PC-9 (cell line): Measurements from ENCODE around the gene ANP32B. TPM values are rescaled to one million over a fixed set of nuclear protein-coding genes. Genes with fewer than 3 reads are reported as not detected.

Source experiments
- BruUV-seq: library from RNA; stranded (reverse); fragments of 400-500 nt; replicated peaks from 2 replicates; lab custom pipeline; 2021; lab: Mats Ljungman, UMichigan
- CTCF ChIA-PET: fragments of 300-600 bp; sonication (Branson Sonifier 250); formaldehyde crosslinking; loops from one replicate; lab custom pipeline; 2022; ENCODE audit warnings: antibody characterized with exemption; lab: Charles Lee
- POLR2A ChIA-PET: fragments of 300-600 bp; sonication (Branson Sonifier 250); formaldehyde crosslinking; loops from one replicate; lab custom pipeline; 2022; ENCODE audit warnings: antibody characterized with exemption; ENCODE audit not compliant: unreplicated experiment; lab: Charles Lee
- DNase-seq, 2 experiments: peaks; one replicate each; pipeline versions ENCODE4 v3.0.0 to v3.0.0-alpha.2; 2015 to 2022; ENCODE audit warnings: mixed read lengths in 1 of 2
- H2AFZ ChIP-seq: fragments of 200-600 bp; sonication (generic); 2 replicates; pipeline ENCODE4 v1.8.1; 2017; ENCODE audit warnings: antibody characterized with exemption
- H3F3A ChIP-seq: fragments of 200-600 bp; sonication (generic); 2 replicates; pipeline ENCODE4 v1.8.1; 2017; ENCODE audit warnings: antibody characterized with exemption, mild to moderate bottlenecking, low read depth; ENCODE audit not compliant: insufficient read depth
- H3K27ac ChIP-seq: fragments of 200-600 bp; sonication (generic); 2 replicates; pipeline ENCODE4 v1.6.1; 2016; ENCODE audit warnings: mixed run types
- H3K27me3 ChIP-seq: fragments of 200-600 bp; sonication (generic); 2 replicates; pipeline ENCODE4 v1.6.1; 2016; ENCODE audit warnings: low read depth, mixed run types; ENCODE audit not compliant: insufficient read depth
- H3K36me3 ChIP-seq: fragments of 200-600 bp; sonication (generic); 2 replicates; pipeline ENCODE4 v1.6.1; 2016; ENCODE audit warnings: low read depth, mixed run types
- H3K4me1 ChIP-seq: fragments of 200-600 bp; sonication (generic); replicated peaks from 2 replicates; pipeline ENCODE4 v1.6.1; 2016; ENCODE audit warnings: mixed run types; ENCODE audit not compliant: insufficient read depth
- H3K4me2 ChIP-seq: fragments of 200-600 bp; sonication (generic); 2 replicates; pipeline ENCODE4 v1.6.1; 2017; ENCODE audit warnings: mixed run types
- H3K4me3 ChIP-seq: fragments of 200-600 bp; sonication (generic); 2 replicates; pipeline ENCODE4 v1.6.1; 2016; ENCODE audit warnings: mixed run types
- H3K79me2 ChIP-seq: fragments of 200-600 bp; sonication (generic); 2 replicates; pipeline ENCODE4 v1.6.1; 2017; ENCODE audit warnings: low read depth, mixed run types
- H3K9me2 ChIP-seq: fragments of 200-600 bp; sonication (generic); 2 replicates; pipeline ENCODE4 v1.8.1; 2017; ENCODE audit warnings: mild to moderate bottlenecking; ENCODE audit not compliant: insufficient read depth
- H3K9me3 ChIP-seq: fragments of 200-600 bp; sonication (generic); 2 replicates; pipeline ENCODE4 v1.8.1; 2016; ENCODE audit warnings: low read depth; ENCODE audit not compliant: insufficient read depth
- H4K20me1 ChIP-seq: fragments of 200-600 bp; sonication (generic); 2 replicates; pipeline ENCODE4 v1.8.1; 2017; ENCODE audit not compliant: insufficient read depth
- EZH2 ChIP-seq: fragments of 200-600 bp; sonication (generic); IDR thresholded peaks from 2 replicates; pipeline ENCODE4 v1.8.0; 2017; ENCODE audit warnings: antibody characterized with exemption, low read depth
- intact Hi-C: fragments of 100-400 bp; cut with micrococcal nuclease; formaldehyde crosslinking; loops from one replicate; pipeline ENCODE4 v1.10.0; 2022; ENCODE audit not compliant: unreplicated experiment
- total RNA-seq: library from RNA; stranded (reverse); gene quantifications from 2 replicates; pipeline ENCODE4 v1.2.3, GENCODE V29; 2021
- TF ChIP-seq, protein P1 (sequence below): fragments of 200-600 bp; sonication (generic); conservative IDR thresholded peaks from 2 replicates; pipeline ENCODE4 v1.6.1; 2017; ENCODE audit warnings: mixed run types, antibody characterized with exemption, mild to moderate bottlenecking, moderate library complexity

Gene ANP32B
- total RNA-seq, 1 experiment from 2014 or later = 280 TPM

DNA sequence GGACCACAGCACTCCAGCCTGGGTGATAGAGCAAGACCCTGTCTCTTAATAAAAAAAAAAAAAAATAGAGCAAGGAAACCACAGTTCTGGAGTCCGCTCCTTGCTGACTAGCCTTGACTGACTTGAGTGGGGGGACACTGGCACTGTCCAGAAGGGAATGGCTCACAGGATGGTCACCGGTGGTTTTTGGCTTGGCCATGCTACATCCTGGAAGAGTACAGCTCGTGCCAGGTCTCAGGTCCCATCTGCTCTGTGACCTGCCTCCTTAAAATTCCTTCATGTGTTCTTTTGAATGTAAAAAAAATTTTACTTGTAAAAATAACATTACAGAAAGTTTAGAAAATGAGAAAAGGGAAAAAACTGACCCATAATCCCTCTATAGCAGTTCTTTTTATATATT is 79.0 kb downstream of the ANP32B start:
- no peaks in the 10 kb centered on the region; the same call in 1 of the 2 replicates for H4K20me1 ChIP-seq
- ChIA-PET POLR2A (interaction anchor here (0.6 kb wide), 1 partner anchor 325 kb away, joined by 7 read pairs; no protein-coding TSS in a partner anchor), CTCF (no interaction called here)
- H3K36me3 ChIP-seq = peaks cover 15% of the 10 kb centered on the region; the same call in 1 of the 2 replicates
- no peaks in the 10 kb centered on the region for H3K9me3 ChIP-seq
- no peaks in the 10 kb centered on the region for H3K9me2 ChIP-seq
- H3K79me2 ChIP-seq = peaks cover 47% of the 10 kb centered on the region
- DNase-seq = no peak
- intact Hi-C loops = no loop called here
- H3K27me3 ChIP-seq = no peaks in the 10 kb centered on the region
- TF ChIP-seq, protein P1, sequence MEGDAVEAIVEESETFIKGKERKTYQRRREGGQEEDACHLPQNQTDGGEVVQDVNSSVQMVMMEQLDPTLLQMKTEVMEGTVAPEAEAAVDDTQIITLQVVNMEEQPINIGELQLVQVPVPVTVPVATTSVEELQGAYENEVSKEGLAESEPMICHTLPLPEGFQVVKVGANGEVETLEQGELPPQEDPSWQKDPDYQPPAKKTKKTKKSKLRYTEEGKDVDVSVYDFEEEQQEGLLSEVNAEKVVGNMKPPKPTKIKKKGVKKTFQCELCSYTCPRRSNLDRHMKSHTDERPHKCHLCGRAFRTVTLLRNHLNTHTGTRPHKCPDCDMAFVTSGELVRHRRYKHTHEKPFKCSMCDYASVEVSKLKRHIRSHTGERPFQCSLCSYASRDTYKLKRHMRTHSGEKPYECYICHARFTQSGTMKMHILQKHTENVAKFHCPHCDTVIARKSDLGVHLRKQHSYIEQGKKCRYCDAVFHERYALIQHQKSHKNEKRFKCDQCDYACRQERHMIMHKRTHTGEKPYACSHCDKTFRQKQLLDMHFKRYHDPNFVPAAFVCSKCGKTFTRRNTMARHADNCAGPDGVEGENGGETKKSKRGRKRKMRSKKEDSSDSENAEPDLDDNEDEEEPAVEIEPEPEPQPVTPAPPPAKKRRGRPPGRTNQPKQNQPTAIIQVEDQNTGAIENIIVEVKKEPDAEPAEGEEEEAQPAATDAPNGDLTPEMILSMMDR = no peak
- no peak for TF ChIP-seq EZH2
- H3K4me2 ChIP-seq = no peak overlapping the region
- no peak overlapping the region for H3K27ac ChIP-seq
- no peak overlapping the region for H2AFZ ChIP-seq
- no TSS peak for BruUV-seq
- no peak overlapping the region for H3K4me3 ChIP-seq
- no peaks in the 10 kb centered on the region; the same call in 1 of the 2 replicates for H3F3A ChIP-seq
- H3K4me1 ChIP-seq = peaks cover 14% of the 10 kb centered on the region

DNA sequence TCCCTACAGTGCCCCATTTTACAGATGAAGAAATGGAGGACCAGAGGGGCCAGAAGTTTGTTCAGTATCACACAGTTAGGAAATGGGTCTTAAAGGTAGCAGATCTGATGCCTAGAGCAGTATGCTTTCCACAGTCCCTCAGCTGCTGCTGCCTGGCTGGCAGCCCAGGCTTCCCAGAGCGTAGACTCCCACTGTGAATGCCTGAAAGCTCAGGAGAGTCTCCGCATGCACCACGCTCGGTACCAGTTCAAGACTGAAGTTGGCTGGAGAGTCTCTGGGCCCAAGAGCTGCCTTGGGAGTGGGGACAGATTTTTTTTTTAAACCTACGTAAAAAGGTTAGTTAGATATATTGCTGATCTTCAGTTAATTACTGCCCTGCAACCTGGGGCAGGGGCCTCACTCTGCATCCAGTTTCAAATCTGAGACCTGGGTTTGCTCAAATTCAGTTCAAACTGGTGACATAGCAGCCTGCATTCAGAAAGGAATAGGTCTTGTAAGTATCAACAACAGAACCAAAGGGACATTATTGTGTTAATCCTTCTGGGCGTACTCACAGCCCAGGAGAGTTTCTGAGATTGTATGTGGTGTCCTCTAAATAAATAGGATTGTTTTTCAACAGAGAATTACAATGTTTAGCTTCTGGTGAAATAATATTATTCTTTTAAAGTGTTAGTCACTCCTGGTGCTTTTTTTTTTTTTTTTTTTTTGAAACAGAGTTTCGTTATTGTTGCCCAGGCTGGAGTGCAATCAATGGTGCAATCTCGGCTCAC is 81.7 kb downstream of the ANP32B start:
- Histone ChIP-seq H3K4me1 (no peaks in the 10 kb centered on the region), H3K9me3 (no peaks in the 10 kb centered on the region), H3K79me2 (peaks cover 41% of the 10 kb centered on the region), H3K4me3 (no peak overlapping the region), H4K20me1 (no peaks in the 10 kb centered on the region; the same call in 1 of the 2 replicates), H2AFZ (no peak overlapping the region), H3K27me3 (no peaks in the 10 kb centered on the region), H3K36me3 (peaks cover 23% of the 10 kb centered on the region; the same call in 1 of the 2 replicates), H3K27ac (no peak overlapping the region), H3K9me2 (no peaks in the 10 kb centered on the region), H3K4me2 (no peak overlapping the region), H3F3A (no peaks in the 10 kb centered on the region; the same call in 1 of the 2 replicates)
- TF ChIP-seq, protein P1 = no peak
- no peak for TF ChIP-seq EZH2
- ChIA-PET CTCF (interaction anchor here (0.6 kb wide), 1 partner anchor 72 kb away, joined by 8 read pairs; no protein-coding TSS in a partner anchor), POLR2A (interaction anchor here (0.5 to 0.7 kb wide), 3 partner anchors 38 to 1759 kb away, joined by 4 to 8 read pairs (median 6); partner anchors contain the start of gene TBC1D2)
- DNase-seq = no peak
- intact Hi-C loops = no loop called here
- no TSS peak for BruUV-seq

Other genes with a start within 250 kb of the ANP32B start
- gene FOXE1, start 130.1 kb upstream of the ANP32B start, total RNA-seq = 5.7 and 7.7 TPM in 2 replicates
- gene TRMO, start 60.8 kb upstream of the ANP32B start, total RNA-seq = 12.0 and 15.8 TPM in 2 replicates
- gene HEMGN, start 45.2 kb upstream of the ANP32B start, total RNA-seq = not detected in 2 replicates
- 74.6 and 84.9 TPM in 2 replicates for gene NANS, start 73.4 kb downstream of the ANP32B start, total RNA-seq
- gene TRIM14, start 135.9 kb downstream of the ANP32B start, total RNA-seq = 18.1 and 20.2 TPM in 2 replicates
- gene CORO2A, start 209.3 kb downstream of the ANP32B start, total RNA-seq = 19.5 and 19.8 TPM in 2 replicates